ENCODE measurements around the gene GCH1. TPM values are rescaled to one million over a fixed set of nuclear protein-coding genes. Genes with fewer than 3 reads are reported as not detected.

Gene GCH1
- total RNA-seq, 4 donors from 2014 or later: 15.7 to 29.2 (median 28.1) TPM

DNA sequence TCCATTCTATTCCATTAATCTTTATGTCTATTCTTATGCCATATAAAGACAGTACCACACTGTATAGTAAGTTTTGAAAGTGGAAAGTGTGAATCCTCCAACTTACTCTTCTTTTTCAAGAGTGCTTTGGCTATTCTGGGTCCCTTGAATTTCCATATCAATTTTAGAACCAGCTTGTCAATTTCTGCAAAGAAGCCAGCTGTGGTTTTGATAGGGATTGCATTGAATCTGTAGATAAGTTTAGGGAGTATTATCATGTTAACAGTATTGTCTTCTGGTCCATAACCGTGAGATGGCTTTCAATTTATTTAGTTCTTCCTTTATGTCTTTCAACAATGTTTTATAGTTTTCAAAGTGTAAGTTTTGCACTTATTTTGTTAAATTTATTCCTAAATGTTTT is 34.2 kb upstream of the GCH1 start:
- Histone ChIP-seq H3K4me1 (no peaks in the 10 kb centered on the region), H3K9me3 (no peaks in the 10 kb centered on the region), H3K27ac (no peak overlapping the region), H3K27me3 (no peaks in the 10 kb centered on the region), H3K36me3 (no peaks in the 10 kb centered on the region), H3K4me3 (no peak overlapping the region)
- TF ChIP-seq POLR2A (IDR thresholded peaks at IDR 0.05) (no peak), CTCF (IDR thresholded peaks at IDR 0.05) (no peak)
- DNase-seq: no peak

DNA sequence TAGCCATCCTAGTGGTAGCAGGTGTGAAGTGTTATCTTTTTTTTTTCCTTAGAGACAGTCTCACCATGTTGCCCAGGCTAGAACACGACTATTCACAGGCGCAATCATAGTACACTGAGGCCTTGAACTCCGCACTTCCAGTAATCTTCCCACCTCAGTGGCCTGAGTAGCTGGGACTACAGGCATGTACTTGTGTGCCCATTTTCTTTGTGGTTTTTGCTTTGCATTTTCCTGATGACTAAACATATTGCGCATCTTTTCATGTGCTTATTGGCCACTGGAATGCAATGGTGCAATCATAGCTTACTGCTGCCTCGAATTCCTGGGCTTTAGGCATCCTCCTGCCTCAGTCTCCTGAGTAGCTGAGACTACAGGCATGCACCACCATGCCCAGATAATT is 33.3 kb upstream of the GCH1 start:
- H3K4me1 ChIP-seq: no peaks in the 10 kb centered on the region
- no peak overlapping the region for H3K4me3 ChIP-seq
- H3K27me3 ChIP-seq: no peaks in the 10 kb centered on the region
- no peak for DNase-seq
- TF ChIP-seq POLR2A (IDR thresholded peaks at IDR 0.05): no peak
- H3K9me3 ChIP-seq: no peaks in the 10 kb centered on the region
- H3K36me3 ChIP-seq: no peaks in the 10 kb centered on the region
- no peak overlapping the region for H3K27ac ChIP-seq

GRCh38 chr14:54935100-54935499 is 32.5 kb upstream of the GCH1 start:
- TF ChIP-seq CTCF (IDR thresholded peaks at IDR 0.05) (no peak), POLR2A (IDR thresholded peaks at IDR 0.05) (no peak)

DNA sequence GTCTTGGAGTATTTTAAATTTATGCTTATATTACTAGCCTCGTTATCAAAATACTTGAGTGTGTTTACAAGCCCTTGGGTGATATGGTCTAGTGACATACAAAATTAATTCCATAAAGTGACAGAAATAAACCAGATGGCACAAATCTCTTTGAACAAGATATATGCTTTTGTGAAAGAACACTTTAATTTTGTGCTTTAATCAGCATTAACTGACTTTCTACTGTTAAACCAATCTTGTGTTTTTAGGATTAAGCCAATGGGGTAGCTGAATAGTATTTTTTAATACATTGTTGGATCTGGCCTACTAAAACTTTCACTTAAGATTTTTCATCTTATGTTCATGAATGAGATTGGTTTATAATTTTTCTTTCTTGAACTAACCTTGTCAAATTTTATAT is 30.4 kb upstream of the GCH1 start:
- no peaks in the 10 kb centered on the region for H3K4me1 ChIP-seq
- no peaks in the 10 kb centered on the region for H3K9me3 ChIP-seq
- no peaks in the 10 kb centered on the region for H3K27me3 ChIP-seq
- no peak for DNase-seq
- H3K36me3 ChIP-seq: no peaks in the 10 kb centered on the region
- TF ChIP-seq POLR2A (IDR thresholded peaks at IDR 0.05): no peak
- TF ChIP-seq CTCF (IDR thresholded peaks at IDR 0.05): no peak
- H3K27ac ChIP-seq: no peak overlapping the region
- H3K4me3 ChIP-seq: no peak overlapping the region

More at GRCh38 chr14:54935100-54935499, 32.5 kb upstream of the GCH1 start:
- Histone ChIP-seq H3K36me3 (no peaks in the 10 kb centered on the region), H3K4me3 (no peak overlapping the region), H3K9me3 (no peaks in the 10 kb centered on the region), H3K27me3 (no peaks in the 10 kb centered on the region), H3K27ac (no peak overlapping the region), H3K4me1 (no peaks in the 10 kb centered on the region)
- no peak for DNase-seq

DNA sequence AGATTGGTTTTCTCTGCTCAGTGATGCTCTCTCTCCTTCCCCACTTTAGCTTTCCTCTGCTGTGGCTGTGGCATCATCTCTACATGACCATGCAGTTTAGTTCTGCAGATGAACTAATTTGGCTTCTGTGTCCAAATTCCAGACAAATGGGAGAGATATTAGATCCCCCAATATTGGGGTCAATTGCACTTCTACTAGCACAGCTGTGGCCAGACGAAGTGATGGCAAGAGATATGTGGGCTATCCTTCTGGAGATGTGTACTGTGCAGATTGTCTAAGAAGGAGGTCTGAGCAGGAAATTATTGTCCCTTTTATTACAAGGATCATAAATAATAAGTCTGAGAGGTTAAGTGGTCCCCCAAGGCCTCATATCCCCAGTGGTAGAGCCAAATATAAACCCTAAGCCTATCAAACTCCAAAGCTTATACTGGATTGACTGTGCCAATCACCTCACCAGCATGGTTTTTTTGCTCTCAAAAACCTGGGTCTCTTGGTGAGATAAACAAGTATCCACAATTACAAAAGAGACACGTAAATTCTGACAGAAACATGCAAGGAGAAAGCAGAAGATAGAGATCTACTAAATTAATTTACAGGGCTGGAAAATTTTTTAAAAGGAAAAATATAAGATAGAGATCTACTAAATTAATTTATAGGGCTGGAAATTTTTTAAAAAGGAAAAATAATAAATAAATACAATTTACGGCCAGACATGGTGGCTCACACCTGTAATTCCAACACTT is 29.1 kb upstream of the GCH1 start:
- Histone ChIP-seq H3K4me3 (no peak overlapping the region), H3K9me3 (no peaks in the 10 kb centered on the region), H3K27ac (no peak overlapping the region), H3K36me3 (no peaks in the 10 kb centered on the region), H3K4me1 (no peaks in the 10 kb centered on the region), H3K27me3 (no peaks in the 10 kb centered on the region)
- no peak for DNase-seq
- TF ChIP-seq POLR2A (IDR thresholded peaks at IDR 0.05): no peak
- TF ChIP-seq CTCF (IDR thresholded peaks at IDR 0.05): no peak

DNA sequence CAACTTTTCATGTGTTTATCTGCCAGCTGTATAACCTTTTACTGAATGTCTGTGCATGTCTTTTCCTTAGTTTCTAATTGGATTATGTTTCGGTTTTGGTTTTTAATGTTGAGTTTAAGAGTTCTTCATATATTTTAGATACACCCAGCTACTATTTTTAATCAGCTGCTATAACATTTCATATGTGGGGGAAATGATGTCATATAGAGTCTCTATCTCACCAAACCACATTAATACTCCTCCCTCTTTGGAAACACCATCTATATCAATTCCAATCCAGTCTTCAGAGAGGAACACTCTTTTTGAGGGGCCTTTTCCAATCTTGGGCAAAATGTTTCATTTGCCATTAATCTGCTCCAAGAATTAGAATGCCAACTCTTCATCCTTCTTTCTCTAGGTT is 28.5 kb upstream of the GCH1 start:
- Histone ChIP-seq H3K36me3 (no peaks in the 10 kb centered on the region), H3K9me3 (no peaks in the 10 kb centered on the region), H3K4me3 (no peak overlapping the region), H3K4me1 (no peaks in the 10 kb centered on the region), H3K27me3 (no peaks in the 10 kb centered on the region), H3K27ac (no peak overlapping the region)
- no peak for TF ChIP-seq CTCF (IDR thresholded peaks at IDR 0.05)
- no peak for TF ChIP-seq POLR2A (IDR thresholded peaks at IDR 0.05)
- no peak for DNase-seq
